ENCODE measurements around the gene RFT1. TPM values are rescaled to one million over a fixed set of nuclear protein-coding genes. Genes with fewer than 3 reads are reported as not detected.

The RFT1 gene
- total RNA-seq, 1 donor from 2014 or later = 14.8 TPM

GRCh38 chr3:53044711-53045517 lies 85.3 kb downstream of the RFT1 start:
- Mint-ChIP-seq H3K36me3 (ENCODE audit: low read depth) (no peaks in the 10 kb centered on the region), H3K27me3 (ENCODE audit: low read depth) (no peaks in the 10 kb centered on the region), H3K27ac (ENCODE audit: unreplicated experiment) (peak overlapping the region; percentile 83), H3K4me3 (ENCODE audit: unreplicated experiment) (peak overlapping the region; percentile 86), H3K4me1 (ENCODE audit: low read depth) (peaks cover 26% of the 10 kb centered on the region), H3K9me3 (ENCODE audit: low read depth) (no peaks in the 10 kb centered on the region)
- peak; percentile 19 for TF ChIP-seq CTCF (IDR thresholded peaks at IDR 0.05)
- no peak for DNase-seq (ENCODE audit: low spot score)

GRCh38 chr3:53044371-53044710 lies 85.9 kb downstream of the RFT1 start:
- no peaks in the 10 kb centered on the region for H3K9me3 Mint-ChIP-seq (ENCODE audit: low read depth)
- H3K4me1 Mint-ChIP-seq (ENCODE audit: low read depth) = peaks cover 28% of the 10 kb centered on the region
- no peaks in the 10 kb centered on the region for H3K36me3 Mint-ChIP-seq (ENCODE audit: low read depth)
- H3K4me3 Mint-ChIP-seq (ENCODE audit: unreplicated experiment) = peak overlapping the region; percentile 86
- no peak for TF ChIP-seq CTCF (IDR thresholded peaks at IDR 0.05)
- no peak for DNase-seq (ENCODE audit: low spot score)
- peak overlapping the region; percentile 83 for H3K27ac Mint-ChIP-seq (ENCODE audit: unreplicated experiment)
- no peaks in the 10 kb centered on the region for H3K27me3 Mint-ChIP-seq (ENCODE audit: low read depth)

DNA sequence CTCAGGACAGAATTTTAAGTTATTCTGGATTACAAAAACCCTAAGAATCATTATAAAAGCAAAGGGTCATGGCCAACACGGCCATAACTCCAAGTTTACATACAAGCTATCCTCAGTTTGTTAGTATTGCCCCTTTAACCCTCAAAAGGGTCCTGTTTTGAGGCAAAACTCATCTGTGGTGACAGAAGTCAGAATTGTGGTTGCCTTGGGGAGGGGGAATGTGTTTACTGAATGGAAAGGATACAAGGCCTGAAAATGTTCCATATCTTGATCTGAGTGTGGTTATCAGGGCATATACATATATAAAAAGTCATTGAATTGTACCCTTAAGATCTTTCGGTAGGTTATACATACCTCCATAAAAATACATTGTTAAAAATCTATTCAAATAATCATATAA lies 86.5 kb downstream of the RFT1 start:
- H3K36me3 Mint-ChIP-seq (ENCODE audit: low read depth) = no peaks in the 10 kb centered on the region
- no peak for TF ChIP-seq CTCF (IDR thresholded peaks at IDR 0.05)
- no peak for DNase-seq (ENCODE audit: low spot score)
- peaks cover 28% of the 10 kb centered on the region for H3K4me1 Mint-ChIP-seq (ENCODE audit: low read depth)
- H3K4me3 Mint-ChIP-seq (ENCODE audit: unreplicated experiment) = no peak overlapping the region
- no peak overlapping the region for H3K27ac Mint-ChIP-seq (ENCODE audit: unreplicated experiment)
- H3K27me3 Mint-ChIP-seq (ENCODE audit: low read depth) = no peaks in the 10 kb centered on the region
- no peaks in the 10 kb centered on the region for H3K9me3 Mint-ChIP-seq (ENCODE audit: low read depth)

DNA sequence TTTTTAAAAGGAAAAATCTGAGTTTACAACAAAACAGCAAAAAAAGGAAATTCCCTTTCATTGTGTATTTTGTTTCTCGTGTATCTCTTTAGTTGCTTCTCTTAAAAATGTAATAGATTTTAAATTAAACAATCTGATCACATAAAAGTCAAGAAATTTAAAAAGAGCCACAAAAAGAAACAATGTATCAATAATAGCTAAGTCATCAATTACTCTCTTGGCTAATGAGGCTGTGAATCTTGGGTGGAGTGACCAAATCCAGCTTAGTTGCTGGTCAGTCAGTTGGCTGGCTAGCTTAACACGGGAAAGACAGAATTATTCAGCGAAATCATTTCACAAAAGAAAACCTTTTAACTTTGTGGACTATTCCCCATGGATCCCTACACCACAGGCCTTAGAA lies 87.6 kb downstream of the RFT1 start:
- Mint-ChIP-seq H3K36me3 (ENCODE audit: low read depth) (no peaks in the 10 kb centered on the region), H3K4me3 (ENCODE audit: unreplicated experiment) (no peak overlapping the region), H3K27ac (ENCODE audit: unreplicated experiment) (no peak overlapping the region), H3K9me3 (ENCODE audit: low read depth) (no peaks in the 10 kb centered on the region), H3K27me3 (ENCODE audit: low read depth) (no peaks in the 10 kb centered on the region), H3K4me1 (ENCODE audit: low read depth) (peaks cover 28% of the 10 kb centered on the region)
- no peak for DNase-seq (ENCODE audit: low spot score)
- no peak for TF ChIP-seq CTCF (IDR thresholded peaks at IDR 0.05)

- H3K27ac Mint-ChIP-seq (ENCODE audit: unreplicated experiment) = no peak overlapping the region
- no peaks in the 10 kb centered on the region for H3K36me3 Mint-ChIP-seq (ENCODE audit: low read depth)
- H3K4me3 Mint-ChIP-seq (ENCODE audit: unreplicated experiment) = no peak overlapping the region
- H3K27me3 Mint-ChIP-seq (ENCODE audit: low read depth) = no peaks in the 10 kb centered on the region
- peaks cover 20% of the 10 kb centered on the region for H3K4me1 Mint-ChIP-seq (ENCODE audit: low read depth)
- TF ChIP-seq CTCF (IDR thresholded peaks at IDR 0.05) = no peak
- no peak for DNase-seq (ENCODE audit: low spot score)
- H3K9me3 Mint-ChIP-seq (ENCODE audit: low read depth) = no peaks in the 10 kb centered on the region
These were observed 89.8 kb downstream of the RFT1 start for GRCh38 chr3:53040351-53040820.

Data from chondrocyte (in vitro differentiated cells).